HG02642 (cell line): Measurements from ENCODE around the gene BBIP1.

Experiments used
- ATAC-seq: cut with Tn5 transposase; IDR thresholded peaks from one replicate; pipeline ENCODE4 v1.9.1; 2021; ENCODE audit warnings: mild to moderate bottlenecking; ENCODE audit not compliant: unreplicated experiment, poor library complexity

The BBIP1 gene

DNA sequence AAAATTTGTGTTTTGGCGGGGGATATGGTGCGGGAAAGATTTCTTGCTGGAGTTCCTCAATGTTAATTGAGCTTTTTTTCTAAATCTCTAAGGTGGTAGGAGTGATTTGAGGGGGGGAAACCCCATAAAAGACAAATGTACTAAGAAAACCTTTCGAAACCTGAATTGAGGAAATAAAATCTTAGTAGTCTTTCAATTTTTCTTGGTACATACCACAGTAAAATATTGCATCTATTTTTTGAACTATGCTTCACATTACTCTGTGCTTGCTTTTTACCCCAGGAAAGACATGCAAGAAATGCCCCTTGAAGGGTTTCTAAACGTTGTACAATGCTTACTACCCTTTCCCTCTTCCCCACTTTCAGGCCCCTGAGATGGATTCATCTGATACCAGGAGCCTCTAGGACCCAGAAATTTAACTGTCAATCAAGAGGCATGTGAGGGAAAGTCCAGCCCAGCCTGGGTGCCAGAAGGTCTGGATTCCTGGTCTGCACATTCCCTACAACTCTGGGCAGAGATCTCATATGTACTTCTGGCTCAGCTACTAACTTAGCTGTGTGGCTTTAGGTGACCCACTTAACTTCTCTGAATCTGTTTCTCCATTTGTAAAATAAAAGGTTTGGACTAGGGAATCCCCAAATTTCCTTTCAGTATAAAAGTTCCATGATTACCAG is 53.0 kb downstream of the BBIP1 start:
- ATAC-seq: peak; percentile 7

DNA sequence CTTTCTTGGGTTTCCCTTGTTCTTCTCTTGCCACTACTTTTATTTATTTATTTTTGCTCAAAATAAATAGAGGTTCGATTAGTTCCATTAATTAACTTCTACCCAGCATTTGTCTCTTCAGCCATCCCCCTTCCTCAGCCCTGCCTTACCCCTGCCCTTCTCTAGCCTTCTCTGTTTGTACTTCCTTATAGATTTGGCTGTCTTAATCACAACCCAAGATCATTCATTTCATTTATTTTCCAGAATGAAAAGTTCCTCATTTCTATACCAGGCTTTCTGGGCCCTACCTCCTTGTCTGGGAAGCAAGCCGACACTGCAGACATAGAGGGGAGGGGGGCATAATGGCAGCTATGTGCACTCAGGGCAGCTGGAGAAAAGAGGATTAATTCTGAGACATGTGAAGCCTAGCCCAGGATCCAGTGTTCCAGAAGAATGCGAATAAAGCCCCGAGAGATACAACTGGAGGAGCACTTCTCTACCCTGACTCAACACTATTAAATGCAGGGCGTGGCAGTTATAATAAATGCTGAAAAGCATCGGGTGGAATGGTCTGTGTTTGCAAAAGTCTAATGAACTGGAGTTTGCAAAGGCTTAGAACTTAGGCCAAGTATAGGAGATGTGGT is 53.7 kb downstream of the BBIP1 start:
- ATAC-seq: no peak

DNA sequence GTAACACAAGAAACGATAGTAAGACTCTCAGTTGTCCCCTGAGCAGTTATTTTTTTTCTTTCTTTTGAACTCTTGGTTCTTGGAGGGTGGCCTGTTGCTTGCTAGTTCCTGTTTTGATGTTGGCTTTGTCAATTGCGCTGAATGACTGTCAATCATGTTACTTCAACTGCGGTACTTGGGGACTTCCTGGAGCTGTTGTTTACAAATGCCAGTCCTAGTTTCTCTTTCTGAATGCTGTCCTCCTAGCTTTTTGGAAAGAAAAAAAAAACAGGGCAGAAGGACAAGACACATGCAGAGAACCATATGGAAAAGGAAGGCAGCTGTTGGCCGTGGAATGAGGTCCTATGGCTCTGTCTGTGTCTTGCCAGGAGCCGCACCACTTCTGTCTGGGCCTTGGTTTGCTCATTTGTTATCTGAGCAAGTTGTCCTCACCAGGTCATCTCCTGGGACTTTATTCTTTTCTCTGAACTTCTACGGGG is 54.3 kb downstream of the BBIP1 start:
- peak; percentile 64 for ATAC-seq

DNA sequence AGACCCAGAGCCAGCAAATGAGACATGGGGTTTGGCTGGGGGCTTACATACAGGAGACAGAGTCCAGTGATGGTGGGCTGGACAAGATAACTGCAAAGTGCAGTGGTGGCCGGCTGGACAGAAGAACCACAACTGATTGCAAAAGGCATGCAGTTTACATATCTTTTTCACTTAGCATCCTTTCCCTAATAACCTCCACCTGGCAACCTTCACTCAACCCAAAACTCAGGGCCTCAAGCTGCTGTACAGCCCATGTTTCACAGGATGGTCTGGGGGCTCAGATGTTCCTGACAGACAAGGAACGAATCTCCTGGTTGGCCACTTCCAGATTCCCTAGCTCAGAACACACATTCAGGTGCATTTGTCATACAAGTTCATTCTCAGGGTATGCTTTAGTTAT is 55.0 kb downstream of the BBIP1 start:
- no peak for ATAC-seq

DNA sequence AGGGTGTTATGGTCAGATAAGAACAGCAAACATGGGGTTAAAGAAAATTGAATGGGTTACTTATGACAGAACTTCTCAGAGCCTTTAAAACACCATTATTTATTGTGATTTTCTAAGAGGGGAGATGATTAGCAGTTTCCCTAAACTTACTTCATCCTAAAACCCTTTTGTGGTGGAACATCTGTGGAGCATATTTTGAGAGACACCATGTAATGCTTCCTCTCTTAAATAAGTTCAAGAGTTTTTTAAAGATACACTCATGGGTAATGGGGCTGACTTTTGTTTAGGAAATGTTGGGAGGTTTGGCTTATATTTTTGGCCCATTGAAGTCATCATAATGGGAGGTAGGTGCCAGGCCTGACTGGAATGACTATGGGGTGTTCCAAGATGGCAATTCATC is 55.6 kb downstream of the BBIP1 start:
- no peak for ATAC-seq

DNA sequence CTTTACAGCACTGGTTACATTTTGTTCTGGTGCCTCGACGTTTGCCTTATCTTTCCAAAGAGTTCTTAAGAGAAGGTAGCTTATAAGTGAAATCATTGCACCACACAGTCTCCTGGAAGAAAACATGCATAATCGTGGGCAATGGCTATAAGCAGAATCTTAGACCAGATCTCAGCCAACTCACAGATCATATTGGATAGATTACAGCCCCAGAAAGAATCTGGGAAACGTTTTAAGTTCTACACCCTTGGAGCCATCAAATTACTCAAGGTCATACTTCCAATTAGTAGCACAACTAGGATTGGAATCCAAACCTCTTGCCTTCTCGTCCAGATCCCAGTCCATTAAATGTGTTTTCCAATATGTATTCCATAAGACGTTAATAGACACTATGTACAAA is 56.0 kb downstream of the BBIP1 start:
- ATAC-seq: no peak

DNA sequence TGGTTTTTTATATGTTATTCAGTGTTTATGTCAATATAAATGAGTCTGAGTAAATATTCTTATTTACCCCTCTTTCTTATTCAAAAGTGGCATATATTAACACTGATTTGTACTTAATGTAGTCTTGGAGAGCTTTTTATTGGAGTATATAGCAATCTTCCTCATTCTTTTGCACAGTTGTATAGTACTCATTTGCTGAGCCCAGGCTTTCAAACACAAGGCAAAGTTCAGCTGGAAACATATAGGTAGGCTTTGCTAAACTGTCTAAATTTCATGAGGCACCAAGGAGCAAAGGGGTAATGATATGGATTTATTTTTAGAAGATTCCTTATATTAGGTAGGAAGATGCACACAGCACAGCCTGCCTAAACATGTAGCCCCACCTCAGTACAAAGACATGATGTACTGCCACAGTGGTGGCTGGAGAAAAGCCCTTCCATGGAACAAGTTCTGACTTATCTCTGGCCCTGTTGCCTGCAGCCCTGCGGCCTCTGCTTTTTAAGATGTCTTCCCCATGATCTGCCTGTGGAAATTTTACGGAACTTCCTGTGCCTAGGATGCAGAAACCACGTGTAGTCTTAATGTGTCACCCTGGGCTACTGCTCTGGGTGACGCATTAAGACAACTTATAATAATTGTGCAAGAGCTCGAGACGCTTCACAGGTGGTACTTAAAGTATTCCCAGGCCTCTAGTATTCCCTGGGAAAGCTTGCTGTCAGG is 56.9 kb downstream of the BBIP1 start:
- no peak for ATAC-seq

DNA sequence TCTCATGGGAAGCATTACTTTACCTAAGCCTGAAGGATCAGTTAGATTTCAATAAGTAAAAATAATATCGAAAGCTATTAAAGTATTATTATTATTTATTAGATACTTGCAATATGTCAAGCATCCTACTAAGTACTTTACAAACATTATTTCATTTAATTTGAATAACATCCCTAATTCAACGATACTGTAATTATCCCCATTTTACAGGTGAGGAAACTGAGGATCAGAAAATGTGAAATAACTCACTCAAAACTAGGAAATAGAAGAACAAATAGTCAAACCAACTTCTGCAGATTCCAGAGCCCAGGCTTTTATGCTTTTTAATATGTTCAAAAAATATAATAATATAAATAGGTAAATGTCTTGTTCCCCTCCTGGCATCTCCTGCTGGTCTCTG is 57.5 kb downstream of the BBIP1 start:
- ATAC-seq: no peak

DNA sequence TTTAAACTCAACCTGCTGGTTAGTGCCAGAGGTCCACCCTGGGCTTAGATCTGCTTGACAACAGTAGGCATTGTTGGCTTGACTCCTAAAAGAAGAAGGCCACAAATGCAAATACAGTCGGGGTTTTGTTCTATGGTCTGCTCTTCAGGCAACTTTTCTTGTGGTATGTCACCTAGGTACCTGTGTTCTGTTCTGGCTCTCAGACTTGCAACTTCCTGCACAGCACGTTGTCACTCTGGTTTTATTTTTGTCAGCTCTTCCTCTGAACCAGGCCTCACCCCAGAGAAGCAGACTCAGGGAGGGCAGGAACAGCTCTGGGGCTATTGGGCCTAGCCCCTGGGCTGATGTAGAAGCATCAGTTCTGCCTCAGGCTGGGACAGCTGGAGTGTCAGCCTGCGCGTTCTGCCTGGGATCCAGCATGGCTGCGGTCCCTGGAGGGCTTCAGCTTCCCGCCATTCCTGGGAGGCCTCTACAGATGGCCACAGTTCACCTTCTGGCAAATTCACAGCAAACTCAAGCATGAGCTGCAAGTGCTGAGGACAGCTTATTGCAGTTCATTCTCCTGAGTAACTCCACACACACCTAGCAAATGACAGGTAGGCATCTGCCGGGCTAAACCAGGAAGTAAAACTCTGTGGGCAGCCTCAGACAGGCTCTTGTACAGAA is 58.3 kb downstream of the BBIP1 start:
- peak; percentile 51 for ATAC-seq

DNA sequence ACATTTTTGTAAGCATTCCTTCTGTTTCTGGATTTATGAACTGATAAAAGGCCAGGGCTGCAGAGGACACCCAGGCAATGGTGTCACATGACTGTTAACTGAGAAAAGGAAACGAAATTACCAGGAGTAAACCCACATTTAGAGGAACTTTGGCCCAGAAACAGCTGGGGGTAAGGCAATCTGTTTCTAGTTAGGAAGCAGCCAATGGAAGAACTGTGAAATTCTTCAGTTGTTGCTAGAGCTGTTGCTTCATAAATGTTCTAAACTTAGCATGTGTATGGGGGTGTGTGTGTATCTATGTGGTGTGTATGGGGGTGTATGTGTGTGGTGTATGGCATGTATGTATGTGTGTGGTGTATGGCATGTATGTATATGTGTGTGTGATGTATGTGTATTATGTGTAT is 59.0 kb downstream of the BBIP1 start:
- ATAC-seq: no peak

DNA sequence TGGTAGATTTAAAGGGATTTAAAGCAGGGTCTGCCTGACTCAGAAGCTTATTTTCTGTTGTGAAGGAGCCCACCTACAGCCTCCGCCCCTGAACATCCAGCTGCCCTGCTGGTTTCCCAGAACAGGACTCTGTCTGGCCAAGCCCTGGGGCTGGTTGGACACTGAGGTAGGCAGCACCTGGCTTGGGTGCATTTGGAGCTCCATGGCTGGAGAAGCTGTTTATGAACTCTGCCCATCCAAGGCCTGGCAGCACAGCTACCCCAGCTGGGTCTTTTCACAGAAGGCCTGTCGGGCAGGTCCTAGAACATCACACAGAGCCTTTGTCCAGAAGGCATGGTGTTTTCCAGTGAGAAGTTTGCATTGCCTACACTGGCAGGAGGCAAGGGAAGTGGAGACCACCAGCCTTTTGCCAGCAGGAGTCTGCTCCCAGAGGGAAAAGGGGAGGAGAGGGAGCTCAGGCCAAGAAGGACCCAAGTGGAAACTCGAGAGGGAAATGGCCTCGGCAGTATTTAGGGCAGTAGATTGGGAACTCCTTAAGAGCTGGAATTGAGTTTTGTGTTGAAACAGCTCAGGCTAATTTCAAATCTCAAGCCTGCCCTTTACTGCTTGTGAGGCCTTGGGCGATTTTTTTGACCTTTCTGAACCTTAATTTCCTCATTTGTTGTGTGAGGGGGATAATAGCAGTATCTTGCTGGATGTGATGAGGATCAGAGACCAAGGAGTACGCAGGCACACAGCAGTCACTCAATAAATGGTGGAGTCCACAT is 59.6 kb downstream of the BBIP1 start:
- ATAC-seq: no peak

DNA sequence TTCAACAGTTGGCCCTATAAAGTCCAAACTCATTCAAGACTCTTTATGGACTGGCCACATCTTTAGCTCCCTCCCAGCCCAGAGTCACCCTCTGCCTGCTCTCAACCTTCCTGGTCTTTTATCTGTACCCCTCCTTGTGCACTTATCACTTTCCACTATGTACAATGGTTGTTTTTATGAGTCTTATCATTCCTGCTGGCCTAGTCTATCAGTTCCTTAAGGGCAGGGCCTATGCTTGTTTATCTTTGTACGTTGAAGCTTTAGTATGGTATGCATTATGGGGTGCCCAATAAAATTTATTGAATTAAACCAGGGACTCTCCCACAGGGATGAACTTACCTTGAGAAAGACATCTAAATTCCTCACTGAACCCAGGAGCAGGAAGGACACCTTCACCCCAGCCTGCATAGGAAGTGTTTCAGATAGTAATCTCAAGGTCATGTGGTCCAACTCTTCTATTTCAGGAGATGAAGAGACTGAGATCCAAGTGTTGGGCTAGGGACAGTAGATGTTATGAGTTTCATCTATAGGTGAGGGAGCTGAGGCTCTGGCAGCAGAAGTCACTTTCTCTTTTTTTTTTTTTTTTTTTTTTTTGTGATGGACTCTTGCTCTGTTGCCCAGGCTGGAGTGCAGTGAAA is 60.6 kb downstream of the BBIP1 start:
- ATAC-seq: no peak

DNA sequence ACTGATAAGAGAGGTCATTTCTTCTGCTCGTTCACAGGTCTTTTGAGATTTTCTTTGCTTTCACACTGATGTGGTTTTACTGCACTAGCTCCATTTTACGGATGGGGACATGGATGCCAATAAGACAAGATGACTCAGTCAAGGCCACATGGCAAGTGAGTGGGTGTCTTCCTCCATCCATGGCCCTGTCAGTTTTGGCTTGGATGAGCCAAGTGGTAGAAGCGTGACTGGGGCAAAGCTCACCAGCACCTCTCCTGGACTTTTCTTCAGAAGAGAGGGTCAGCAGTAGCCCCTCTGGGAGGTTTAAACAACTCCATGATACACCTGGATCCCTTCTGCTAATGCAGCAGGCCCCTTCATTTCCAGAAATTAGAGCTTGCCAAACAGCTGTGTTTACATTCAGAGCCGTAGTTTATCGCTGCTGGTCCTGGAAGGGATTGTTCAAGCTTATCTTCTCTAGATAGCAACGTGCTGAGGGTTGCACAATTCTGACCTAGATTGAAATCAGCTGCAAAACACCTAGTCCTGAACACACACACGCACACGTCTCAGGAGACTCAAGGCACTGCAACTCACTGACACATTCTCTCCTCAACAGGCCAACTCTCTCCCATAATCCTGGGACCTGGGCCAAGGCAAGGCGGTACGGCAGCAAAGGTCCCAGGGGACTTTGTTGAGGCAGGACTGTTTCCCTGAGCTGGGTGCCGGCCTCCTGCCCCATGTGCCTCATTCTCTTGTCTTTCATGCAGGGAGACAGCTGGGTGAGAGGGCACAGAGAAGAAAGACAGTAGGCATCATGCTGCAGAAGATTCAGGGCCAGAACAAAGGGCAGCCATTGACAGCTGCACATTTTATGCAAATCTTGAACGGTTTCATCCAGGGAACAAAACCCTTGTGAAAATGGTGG is 61.5 kb downstream of the BBIP1 start:
- peak; percentile 40 for ATAC-seq

DNA sequence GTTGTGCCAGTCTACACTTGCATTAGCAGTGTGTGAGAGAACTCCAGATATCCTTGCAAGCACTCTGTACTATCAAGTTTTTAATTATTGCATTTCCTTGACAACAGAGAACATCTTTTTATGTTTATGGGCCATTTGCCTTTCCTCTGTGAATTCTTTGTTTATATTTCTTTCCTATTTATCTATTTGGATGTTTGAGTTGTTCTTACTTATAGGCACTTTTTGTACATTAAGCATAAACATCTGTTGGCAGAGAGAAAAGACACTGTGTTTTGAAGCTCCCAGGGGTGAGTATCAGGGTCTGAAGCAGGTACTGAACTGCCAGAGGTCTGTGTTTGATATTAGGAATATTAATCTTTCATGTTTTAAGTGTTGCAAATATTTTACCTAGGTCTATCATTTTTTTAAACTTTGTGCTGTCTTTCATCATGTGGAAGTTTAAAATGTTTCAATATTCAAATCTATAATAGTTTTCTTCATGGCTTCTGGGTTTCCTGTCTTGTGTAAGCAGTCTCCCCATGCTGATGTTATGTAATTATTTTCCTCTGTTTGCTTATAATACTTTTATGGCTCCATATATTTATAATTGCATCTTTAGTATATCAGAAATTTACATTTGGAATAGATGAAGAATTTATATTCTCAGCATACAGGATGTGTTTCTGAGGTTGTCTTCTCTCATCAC is 64.9 kb downstream of the BBIP1 start:
- ATAC-seq: no peak

DNA sequence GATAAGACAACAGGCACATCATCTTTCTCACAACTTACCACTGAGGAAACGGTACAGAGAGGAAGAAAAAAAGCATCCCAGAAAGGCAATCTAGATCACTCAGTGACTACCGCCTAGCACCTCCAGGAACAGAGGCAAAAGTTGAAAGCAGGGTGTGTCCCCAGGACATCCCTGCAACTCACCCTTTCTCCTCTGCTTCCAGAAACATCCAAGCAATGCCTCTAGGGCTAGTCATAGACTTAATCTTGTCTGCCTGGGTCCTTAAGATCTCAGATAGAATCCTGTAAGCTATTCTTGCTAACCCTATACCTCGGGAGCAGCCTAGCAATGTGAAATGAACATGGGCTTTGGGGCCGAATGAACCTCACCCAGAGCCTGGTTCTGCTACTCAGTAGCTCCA is 66.0 kb downstream of the BBIP1 start:
- ATAC-seq: no peak

DNA sequence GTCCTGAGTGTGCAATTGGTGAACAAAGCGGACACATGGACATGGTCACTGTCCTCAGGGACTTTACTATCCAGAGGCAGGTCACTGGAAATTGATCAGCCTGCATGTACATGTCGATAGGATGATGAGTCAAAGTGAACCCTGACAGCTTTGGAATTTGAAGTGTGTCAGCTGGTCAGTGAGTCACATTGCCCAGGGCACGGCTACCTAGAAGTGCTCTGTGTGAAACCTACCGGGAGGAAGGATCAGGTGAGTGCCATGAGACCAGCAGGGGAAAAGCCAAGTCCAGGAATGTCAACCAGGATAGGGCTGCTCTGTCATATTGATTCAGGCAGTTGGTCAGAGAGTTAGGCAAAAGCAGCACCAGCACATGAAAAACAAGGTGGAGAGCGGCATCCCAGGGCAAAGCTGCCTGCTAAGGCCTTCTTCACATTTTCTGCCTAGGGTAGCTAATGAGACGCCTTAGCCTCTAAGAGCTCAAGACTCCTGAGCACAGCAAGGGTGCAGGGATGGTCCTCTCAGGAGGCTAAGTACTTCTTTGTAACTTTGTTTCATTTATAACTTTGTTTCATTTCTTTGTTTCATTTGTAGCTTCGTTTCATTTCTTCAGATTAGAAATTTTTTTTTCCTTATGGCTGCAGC is 66.6 kb downstream of the BBIP1 start:
- ATAC-seq: peak; percentile 44

DNA sequence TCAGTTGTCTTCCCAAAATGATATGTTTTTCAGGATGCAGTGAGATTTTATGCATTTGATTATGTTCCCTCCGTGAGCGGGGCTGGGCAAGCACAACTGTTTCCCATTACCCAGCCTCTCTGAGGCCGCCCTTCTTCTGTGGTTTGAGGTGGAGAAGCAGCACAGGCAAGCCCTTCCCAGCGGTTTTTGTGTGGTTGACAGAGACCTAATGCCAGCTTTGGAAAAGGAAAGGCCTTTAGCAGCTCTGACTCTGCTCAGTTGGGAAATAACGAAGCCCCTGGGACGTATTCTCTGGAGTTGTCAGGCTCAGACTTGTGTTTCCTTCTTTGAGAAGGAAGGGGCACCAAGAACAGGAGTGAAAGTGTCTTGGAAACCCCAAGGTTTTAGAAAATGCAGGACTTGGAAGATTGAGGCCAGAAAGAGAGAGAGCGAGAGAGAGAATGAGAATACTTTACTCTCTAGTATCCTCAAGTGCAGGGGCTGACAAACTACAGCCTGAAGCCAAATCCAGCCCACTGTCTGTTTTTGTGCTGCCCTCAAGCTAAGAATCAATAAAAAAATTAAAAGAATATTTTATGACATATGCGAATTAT is 67.9 kb downstream of the BBIP1 start:
- no peak for ATAC-seq
